NOMO-1 treated with DMSO at 0.1 percent for 48 hours (cell line): ENCODE measurements around the gene MUSTN1.

Source experiments
- DNase-seq: peaks from one replicate; lab custom pipeline; 2025; ENCODE audit not compliant: unreplicated experiment; lab: John Stamatoyannopoulos, UW

Gene MUSTN1

DNA sequence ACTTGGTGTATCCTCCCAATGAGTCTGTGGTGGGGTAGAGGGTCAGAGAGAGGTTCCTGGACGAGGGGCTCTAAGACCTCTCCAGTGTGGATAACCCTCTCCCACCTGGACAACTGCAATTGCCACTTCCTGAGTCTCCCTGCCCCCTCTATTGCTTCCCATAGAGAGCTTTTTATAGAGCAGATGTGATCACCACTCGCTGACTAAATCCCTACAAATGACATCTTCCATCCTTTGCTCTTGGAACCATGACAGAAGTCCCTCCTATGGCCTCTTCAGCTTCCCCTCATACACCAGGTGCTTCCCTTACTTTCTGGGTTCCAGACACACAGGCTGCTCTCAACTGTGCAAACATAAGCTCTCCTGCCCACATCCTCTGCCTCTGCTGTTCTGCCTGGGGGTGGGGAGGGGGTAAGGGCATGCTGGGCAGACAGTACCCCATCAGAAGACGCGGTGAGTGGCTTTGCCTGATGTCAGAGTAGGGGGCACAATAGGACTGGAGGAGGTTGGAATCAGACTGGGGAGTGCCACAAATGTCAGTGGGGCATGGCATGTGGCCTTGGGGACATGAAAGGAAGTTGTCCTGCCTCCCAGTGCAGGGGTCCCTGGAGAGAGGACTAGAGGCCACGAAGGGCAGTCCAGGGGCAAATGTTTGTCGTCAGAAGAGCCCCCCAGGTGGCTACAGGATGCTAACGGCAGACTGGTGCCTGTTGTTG, 25.0 kb downstream of the MUSTN1 start:
- DNase-seq: no peak

DNA sequence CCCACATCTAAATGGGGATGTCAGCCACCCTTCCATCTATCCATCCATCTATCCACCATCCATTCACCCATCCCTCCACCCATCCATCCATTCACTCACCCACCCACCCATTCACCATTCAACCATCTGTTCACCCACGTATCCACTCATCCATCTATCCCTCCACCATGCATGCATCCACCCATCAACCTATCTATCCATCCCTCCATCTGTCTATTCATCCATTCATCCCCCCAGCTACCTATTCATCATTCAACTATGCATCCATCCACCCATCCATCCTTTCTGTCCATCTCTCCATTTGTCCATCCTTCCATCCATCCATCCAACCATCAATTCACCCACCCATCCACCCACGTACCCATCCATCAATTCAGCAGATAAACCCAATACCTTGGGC, 25.7 kb downstream of the MUSTN1 start:
- no peak for DNase-seq

DNA sequence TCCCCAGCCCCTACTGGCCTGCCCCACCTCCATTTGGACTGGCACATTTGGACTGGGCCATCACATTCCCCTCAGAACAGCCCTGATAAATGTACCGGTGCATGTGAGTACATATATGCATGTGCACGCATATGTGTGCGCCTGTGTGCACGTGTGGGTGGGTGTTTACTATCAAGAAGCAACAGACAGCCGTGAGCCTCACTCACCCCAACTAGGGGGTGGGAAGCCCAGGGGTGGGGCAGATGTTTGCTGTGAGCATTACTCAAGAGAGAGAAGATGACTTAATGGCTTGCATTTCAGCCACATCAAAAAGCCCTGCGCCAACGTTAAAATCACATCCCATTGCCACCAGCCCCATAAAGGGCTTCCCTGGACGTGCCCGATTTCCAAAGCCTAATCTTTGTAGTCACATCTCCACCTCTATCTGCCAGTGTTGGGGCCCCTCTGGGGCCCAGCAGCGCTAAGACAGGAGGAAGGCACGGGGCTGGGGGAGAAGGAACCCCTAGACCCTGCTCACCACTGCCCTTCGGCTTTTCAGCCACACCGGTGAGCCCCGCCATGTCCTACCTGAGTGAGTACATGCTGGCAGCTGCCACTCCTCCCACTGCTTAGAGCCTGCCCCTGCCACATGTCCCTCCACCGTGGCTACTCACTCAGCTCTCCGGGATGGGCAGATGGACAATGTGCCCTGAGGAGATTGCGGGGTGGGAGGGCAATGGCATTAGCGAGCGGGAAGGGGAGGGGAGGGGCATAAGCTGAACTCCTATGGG, 29.4 kb downstream of the MUSTN1 start:
- no peak for DNase-seq

DNA sequence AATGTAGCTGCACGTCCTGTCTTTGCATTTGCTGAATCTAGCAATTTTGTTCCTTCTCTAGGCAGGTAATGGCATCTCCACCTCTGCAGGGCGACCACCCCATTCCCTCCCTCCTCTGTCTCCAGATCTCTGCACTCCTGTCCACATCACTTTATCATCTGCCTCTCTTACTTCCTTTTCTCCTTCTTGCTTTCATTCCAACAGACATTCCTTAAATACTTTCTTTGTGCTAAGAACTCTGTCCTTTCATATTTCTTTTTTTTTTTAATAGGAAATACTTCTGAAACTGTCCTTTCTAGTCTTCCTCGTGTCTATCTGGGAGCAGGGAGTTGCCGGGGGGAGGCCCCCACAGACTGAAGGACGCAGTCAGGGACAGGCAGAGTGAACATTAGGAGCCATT, 33.0 kb downstream of the MUSTN1 start:
- DNase-seq: no peak

DNA sequence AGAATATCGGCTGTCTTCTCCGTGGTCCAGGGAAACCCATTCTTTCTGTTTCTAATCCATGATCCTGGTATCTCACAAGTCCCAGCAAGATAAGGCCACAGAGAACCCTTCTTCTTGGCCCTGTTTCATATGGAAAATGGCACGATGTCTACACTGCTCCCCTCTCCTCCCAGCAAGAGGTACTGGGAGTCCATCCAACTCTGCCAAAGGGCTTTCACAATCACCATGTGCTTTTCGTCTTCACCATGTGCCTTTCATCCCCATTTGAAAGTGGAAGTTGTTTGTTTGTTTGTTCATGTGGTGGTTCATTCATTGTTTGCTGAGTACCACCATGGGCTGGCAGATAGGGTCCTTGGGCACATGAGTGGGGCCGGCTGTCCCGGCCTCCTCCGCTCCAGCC, 34.7 kb downstream of the MUSTN1 start:
- DNase-seq: no peak

DNA sequence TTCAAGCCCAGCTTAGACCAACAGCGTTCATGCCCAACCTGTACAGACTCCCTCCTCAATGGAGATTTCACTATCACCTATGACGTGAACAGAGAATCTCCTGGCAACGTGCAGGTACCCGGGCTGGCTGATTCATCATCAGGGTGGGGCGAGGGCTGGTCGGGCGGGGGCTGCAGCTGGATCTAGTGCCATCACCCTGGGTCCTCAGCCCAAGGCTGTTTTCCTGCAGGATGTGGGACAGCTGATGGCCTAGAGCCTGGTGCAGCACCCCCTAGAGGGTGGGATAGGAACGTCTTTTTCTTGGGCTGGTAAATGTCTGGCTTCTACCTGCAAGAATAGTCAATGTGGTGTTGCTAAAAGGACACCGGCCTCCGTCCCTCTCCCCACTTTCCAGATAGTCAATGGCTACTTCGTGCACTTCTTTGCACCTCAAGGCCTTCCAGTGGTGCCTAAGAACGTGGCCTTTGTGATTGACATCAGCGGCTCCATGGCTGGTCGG, 35.8 kb downstream of the MUSTN1 start:
- no peak for DNase-seq

DNA sequence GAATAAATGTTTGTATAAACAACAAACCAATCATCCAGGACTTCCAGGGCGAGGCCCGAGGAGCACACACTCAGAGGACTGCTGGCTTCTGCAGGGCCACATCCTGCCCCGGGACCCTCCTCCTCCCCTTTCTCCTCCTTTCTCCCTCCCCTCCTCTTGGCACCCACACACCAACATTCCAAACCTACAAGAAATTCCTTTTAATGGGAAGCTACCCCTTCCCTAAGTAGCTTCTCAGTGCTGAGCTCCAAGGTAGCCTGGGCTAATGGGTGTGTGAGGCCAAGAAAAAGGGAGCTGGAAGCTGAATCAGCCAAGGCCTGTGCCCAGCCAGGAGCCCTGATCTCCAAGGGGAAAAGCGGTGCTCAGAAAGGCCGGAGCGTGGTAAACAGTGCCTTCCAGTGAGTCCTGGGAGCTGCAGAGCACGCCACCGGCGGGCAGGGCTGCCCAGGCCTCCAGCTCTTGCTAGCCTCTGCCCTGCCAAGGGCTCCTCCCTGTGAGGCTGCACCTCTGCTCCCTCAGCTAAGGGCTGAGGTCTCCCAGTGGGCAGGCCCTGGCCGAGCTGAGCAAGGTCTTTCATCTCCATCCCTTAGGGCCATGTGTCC, 36.3 kb downstream of the MUSTN1 start:
- DNase-seq: no peak

DNA sequence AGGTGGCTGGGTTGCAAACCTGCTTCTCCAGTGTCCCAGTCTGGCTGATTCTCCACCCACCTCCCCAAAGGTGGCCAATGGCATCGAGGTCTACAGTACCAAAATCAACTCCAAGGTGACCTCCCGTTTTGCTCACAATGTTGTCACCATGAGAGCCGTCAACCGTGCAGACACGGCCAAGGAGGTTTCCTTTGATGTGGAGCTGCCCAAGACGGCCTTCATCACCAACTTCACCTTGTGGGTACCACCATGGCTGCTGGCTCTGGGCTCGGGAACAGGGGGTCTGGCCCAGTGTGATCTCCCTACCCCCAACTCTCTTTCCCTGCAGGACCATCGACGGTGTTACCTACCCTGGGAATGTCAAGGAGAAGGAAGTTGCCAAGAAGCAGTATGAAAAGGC, 38.4 kb downstream of the MUSTN1 start:
- DNase-seq: no peak

DNA sequence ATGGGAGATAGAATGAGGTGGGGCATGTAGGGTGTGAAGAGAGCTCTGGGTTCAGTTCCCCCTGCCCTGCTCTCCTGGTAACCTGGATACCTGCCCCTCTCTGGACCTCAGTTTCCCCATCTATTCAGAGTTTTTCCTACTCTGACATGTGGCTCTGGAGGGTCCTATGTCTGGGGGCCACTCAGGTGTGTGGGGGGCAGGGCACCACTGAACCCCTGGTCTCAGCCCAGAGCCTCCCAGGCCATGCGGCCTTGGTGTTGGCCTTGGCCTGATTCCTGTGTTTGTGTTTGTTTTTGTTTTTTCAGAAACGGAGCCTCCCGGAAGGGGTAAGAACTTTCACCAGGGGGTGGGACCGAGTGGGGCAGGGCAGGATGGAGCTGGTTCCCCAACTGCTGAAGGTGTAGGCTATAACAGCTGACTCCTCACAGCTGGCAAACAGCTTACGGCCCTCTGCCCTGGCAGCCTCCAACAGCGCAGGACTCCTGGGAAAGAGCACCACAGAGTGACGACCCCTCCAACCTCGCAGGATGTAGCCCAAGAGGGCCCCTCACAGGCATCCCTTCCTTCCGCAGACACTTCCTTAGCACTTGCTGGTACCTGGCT, 39.4 kb downstream of the MUSTN1 start:
- DNase-seq: no peak

DNA sequence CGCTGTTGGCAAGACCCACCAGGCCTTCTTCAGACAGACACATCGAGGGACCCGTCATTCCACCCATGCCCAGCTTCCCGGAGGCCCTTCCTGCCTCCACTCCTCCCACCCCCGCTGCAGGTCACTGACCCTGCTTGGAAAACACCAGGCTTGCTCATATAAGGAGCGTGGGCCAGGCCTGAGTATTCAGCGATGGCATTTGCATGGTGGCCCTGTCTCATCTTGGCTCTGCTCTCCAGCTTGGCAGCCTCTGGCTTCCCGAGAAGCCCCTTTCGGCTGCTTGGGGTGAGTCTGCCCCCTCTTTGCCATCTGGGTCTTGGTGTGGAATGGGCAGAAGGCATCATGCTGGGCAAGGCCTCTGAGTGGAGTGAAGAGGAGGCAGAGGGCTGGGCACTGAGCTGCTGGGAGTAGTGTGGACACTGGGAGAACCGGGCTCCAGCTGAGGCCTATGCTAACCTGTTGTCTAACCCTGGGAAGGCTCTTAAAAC, 40.2 kb downstream of the MUSTN1 start, which contains the start of gene ITIH3:
Gene ITIH3 (plus strand): TSS at position 185 of the 488 bp plus-strand sequence. CDS start 8 bp downstream, at position 193.
- DNase-seq: no peak

DNA sequence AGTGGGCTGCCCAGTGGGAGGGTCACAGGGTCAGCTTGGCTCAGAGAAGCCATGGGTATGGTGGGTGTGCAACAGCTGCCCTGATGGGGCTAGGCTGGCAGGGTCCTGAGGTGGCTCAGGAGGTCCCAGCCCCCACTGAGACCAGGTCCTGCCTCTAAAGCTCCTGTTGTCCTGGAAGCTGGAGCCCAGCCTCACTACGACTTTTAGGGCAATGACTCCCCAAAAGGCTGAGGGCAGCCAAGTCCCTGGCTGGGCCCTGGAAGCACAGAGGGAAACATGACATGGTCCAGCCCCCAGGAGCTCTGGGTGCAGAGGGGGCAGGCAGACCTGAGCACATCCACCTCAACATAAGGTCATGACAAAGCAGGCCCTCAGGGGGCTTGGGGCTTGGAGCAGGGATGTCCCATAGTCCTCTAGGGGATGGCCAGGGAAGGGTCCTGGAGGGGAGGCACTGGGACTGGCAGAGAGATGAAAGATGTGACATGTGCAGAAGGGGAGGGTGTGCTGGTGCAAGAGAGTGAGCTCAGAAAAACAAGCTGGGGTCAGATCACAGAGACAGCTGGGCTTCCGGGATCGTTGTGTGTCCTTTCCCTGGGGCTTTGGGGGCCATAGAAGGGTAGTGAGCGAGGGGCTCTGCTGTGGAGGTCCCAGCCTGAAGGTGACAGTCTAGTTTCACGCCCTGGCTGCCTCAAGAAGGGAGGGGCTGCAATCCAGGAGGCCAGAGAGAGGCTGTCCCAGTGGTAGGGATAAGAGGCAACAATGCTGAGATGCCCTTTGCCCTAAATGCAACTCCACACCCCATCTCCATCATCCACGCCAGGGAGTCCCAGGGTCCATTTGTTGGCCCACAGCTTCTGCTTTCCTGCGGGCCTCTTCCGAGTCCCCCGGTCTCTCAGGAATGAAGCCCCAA, 40.9 kb downstream of the MUSTN1 start:
- DNase-seq: no peak

DNA sequence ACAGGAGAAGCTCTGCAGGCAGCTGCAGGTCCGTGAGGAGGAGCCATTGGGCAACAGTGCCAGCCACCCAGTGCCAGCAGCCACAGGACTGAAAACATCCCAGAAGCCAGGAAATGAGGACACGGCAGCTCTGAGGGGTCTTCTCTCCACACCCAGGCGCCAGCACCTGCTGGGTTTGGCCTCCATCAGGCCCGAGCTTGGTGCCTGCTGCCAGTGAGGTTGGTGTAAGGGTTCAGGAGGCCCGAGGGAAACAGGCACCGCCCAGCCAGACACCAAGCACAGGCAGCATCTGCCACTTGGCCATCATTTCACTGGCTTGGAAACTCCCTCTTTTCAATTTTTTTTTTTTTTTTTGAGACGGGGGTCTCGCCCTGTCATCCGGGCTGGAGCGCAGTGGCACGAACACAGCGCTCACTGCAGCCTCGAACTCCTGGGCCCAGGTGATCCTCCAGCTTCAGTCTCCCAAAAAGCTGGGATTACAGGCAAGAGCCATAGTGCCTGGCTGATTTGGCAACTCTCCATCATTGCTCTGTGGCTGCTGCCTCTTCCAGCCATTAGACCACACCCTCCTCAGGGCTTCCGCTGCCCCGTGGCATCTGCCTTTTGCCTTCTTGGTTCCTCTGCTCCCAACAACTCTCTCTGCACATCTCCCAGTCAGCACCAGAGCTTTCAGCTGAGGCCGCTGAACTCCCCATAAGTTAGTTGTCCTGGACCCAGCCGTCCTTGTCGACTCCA, 41.7 kb downstream of the MUSTN1 start:
- DNase-seq: no peak

DNA sequence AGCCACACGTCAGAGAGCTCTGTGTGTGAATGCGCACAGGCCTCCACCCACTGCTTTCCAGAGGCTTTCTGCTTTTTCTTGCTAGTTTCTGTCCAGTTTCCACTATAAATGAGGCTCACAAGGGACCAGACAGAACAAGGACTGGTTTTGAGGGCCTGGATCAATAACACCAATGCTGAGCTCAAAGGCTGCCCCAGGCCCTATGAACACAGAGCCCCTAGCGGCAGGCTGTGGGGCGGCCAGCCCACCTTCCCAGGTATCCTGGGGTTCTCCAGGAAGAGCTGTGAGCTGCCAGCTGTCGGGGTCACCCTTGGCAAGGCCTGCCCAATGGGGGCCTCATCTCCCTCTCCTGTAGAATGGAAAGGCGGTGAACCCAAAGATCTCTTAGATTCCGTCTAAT, 42.4 kb downstream of the MUSTN1 start:
- DNase-seq: no peak

DNA sequence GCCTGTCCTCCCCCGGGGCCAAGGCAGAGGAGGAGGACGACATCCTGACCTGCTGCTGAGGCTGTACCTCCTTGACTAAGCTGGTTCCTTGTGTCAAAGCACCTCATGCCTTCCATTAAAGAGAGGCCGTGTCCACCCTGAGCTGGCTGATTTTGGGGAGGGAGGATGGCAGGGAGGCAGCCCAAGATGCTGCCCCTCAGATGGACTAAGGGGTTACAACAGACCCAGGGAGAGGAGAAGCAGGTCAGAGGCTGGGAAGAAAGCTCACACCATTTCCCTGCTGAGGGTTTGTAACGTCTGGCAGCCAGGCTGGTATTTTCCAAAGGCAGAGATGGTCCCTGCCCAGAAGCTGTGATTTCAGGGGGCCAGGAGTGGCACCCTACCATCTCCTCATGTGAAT, 42.9 kb downstream of the MUSTN1 start:
- DNase-seq: no peak

DNA sequence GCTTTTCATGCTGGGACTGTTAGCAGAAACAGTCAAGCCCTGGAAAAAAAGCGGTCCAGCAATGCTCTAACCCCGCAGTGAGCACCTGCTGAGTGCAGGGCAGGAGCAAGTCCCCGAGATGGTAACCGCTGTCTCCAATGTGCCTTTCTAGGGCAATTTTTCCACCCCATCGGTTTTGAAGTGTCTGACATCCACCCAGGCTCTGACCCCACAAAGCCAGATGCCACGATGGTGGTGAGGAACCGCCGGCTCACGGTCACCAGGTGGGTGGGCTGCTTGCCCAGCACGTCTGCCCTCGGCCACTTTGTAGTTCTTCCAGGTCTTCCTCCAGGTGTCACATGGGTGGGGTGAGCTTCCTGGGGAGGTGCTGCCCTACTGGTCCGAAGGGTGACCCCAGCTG, 43.5 kb downstream of the MUSTN1 start:
- DNase-seq: no peak

DNA sequence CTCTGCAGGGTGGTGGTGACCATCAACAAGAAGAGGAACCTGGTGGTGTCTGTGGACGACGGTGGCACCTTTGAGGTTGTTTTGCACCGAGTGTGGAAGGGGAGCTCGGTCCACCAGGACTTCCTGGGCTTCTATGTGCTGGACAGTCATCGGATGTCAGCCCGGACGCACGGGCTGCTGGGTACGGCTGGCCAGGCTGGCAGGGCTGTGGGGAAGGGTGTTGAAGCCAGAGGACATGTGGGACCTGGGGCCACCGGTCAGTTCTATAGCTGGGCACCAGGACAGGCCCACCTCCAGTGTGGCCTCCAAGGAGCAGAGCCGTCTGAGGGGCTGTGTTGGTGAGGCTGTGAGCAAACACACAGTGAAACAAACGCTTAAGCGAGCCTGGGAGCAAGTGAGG, 44.1 kb downstream of the MUSTN1 start:
- no peak for DNase-seq

DNA sequence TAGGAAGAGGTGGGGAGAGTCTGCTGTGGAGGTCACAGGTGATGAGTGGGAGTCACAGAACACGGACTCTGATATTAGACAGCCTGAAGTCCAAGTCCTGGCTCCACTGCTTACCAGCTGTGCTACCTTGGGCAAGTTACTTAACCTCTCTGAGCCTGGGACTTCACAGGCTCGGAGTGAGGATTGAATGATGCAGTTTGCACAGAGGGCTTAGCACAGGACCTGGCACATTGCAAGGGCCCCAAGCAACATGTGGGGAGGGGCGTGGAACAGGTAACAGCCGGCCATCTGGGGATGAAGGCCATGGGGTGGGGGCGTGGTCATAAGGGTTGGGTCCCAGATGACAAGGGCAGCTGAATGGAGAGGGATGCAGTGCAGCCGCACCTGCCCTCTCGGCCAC, 44.5 kb downstream of the MUSTN1 start:
- DNase-seq: no peak

DNA sequence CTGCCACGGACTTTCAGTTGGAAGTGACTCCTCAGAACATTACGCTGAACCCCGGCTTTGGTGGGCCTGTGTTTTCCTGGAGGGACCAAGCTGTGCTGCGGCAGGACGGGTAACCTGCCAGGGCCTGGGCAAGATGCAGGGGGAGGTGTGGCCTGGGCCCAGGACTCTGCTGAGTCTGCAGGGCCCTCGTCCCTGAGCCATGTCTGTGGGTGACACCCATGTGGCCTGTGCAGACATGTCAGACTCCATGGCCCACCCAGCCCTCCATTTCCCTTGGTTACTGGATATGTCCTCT, 45.1 kb downstream of the MUSTN1 start:
- DNase-seq: no peak

DNA sequence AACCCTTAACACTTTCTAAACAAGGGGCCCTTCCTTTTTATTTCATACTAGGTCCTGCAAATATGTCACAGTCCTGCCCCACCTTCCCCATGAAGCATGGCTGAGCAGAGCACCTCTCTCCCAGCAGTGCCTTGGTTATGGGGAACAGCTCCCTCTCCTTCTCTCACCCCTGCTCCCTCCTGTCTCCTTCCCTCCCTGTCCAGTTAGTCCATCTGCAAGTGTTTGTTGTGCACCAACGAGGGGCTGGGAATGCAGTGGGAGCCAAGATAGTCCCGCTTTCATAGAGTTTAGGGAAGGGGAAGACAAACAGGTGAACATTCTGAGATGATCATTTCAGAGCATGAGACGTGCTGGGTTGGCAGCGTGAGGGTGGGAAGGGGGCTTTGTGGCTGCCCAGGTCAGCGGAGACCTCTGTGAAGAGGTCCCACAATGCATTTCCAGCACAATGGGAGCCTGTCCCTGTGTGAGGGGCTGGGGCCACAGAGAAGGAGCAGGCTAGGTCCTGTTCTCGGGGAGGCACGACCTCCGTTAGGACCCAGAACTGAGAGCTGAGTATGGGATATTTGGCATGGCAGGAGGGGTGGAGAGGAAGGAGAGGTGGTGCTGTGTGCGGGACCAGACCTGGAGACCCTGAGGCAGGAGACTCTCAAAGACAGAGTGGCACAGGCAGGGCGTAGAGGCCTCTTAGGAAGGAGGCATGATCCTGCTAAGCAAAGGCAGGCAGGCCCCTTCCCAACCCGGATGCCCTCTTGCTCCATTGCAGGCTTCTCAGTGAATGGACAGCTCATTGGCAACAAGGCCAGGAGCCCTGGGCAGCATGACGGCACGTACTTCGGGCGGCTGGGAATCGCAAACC, 45.7 kb downstream of the MUSTN1 start:
- DNase-seq: no peak
